Suppressor macrophage treated with lipopolysaccharide for 1 hour (primary cell): Measurements from ENCODE around the gene FAM47E.
A peak's percentile ranks its signal among the peaks of the same experiment; 100 is the strongest.
"Not testable (repeated sequence)": the region's sequence is repeated elsewhere in the genome, so short reads cannot be mapped to it uniquely, and the experiment has no call there.

Experiments
- DNase-seq, 3 donors: peaks; one replicate each; pipeline ENCODE4 v3.0.0-alpha.2; 2020 to 2022

FAM47E gene

DNA sequence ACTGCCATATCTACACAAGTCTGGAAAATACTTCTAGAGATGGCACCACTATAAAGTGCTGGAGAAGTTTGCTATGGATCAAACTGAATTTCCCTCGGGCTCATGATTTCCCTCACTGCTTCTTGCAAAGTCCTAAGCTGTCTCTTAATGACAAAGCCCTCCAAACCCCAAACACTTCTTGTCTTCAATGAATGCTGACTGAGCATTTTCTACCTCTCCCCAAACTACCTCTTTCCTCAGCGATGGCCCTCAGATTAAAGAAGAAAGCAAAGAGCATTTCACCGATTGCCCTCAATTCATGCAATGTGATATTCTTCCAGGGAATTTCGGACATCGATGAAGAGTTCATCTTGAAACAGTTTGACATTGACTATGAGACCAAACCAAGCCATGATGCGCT, 19.7 kb downstream of the FAM47E start:
- no peak for DNase-seq

DNA sequence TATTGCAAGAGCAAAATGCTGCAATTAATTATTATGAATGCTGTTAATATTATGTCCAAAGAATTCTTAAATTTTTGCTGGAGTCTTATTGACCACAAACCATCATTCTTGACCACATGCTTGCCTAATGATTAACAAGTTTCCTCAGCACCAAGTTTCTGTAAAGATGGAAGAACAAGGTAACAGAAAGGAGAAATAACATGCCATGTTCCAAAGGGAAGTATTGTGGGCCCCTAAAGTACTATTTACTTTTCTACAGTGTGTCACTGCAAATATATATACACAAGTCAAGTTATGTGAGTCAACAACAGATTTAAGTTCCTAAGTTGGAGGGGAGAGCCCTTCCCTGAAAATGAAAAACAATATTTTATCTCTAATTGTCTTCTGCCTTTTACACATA, 20.6 kb downstream of the FAM47E start:
- DNase-seq = no peak

DNA sequence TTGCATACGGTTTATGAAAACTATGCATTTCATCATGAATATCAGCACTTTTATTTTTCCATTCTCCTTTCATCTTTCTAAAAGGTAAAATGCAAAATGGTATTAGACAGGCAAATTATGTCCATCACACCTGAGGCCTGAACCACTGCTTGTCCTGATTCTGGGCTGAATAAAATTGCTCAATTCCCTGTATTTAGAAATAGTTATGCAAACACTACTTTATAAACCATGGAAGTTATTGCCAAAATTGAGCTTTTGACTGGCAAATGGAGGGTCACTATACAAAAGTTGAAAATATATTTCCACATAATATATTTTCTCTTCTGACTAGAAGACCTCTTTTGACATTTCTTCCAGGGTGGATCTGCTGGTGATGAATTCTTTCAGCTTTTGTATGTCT, 21.1 kb downstream of the FAM47E start:
- no peak for DNase-seq

DNA sequence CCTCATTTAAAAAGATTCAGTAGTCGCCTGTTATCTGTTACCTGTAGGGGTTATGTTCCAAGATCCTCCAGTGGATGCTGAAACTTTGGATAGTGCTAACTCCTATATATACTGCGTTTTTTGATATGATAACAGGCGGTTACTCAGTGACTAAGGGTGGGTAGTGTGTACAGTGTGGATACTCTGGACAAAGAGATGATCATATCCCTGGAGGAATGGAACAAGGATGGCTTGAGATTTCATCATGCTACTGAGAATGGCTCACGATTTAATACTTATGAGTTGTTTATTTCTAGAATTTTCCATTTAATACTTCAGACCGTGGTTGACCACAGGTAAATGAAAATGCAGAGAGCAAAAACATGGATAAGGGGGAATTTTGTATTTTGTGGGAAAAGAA, 21.5 kb downstream of the FAM47E start:
- no peak for DNase-seq

DNA sequence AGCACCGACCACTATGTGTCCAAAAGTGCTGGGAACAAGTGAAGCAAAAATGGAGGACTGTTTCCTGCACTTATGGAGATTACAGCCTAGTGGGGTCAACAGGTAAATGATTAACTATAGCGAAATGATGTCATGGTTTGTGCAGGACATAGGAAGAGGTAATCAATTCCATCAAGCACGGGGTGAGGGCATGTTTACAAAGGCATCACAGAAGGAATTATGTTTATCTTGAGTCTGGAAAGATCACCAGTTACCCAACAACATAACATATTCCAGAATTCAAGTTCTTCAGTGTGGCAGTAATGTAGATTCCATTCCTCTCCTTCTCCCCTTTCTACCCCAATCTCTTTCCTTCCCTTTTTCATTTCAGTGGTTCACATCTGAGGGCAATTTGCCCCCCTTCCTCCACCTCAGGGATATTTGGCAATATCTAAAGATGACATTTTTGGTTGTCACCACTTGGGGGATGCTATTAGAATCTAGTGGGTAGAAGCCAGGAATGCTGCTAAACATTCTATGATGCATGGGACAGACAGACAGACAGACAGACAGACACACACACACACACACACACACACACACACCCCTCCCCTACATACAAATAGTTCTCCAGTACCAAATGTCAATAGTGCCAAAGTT, 24.1 kb downstream of the FAM47E start:
- DNase-seq = peak in 2 of 3 donors; percentile 15 to 18

DNA sequence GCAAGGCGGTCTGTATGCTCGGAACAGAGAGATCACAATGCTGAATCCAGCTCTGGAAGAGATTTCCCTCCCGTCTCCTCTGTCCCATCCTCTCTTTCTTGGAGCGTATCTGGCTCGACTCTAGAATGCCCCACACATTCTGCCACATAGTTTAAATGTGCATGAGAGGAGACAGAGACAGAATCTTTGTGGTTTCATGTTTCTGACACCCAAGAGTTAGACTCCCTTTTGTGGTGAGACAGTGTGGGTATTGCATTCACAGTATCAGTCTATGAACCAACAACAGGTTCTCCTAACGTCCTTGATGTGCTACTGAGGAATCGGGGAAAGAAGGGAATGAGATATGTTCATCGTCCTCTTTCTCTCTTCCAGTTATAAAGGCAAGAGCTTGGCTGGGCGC, 25.3 kb downstream of the FAM47E start:
- DNase-seq = peak in 1 of 3 donors; percentile 11

DNA sequence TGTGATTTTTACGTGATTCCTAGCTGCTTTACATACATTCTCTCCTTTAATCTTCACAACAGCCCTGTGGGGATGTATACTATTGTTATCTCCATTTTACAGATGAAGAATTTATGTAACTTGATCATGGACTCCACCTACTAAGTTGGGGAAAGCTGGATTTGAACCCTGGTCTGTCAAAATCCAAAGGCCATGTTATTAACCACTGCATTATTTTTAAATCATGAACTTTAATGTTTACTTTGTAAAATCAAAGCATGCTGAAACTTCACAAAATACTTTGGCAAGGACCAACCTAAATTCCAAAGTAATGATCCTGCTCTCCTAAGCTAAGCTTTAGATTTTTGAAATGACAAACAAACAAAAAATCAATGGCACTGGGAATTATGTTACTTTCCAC, 26.1 kb downstream of the FAM47E start:
- DNase-seq = peak in 1 of 3 donors; percentile 11

DNA sequence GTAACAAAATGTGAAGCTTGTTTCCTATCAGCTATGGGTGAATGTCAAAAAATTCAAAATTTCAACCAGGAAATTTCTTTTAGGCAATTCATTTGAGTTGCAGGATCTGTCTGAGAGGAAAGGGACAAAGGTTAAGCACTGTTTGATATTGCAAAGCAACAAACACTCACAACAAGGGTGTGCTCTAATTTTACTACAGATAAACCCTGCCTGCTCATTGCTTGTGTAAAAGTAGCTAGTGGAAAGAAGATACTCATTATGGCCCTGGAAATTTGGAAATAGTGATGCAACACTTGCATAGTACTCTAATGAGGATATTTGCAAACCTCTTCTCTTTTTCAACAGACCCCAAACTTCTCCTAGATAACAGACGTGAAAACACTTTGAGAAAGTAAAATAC, 27.1 kb downstream of the FAM47E start:
- DNase-seq = peak in 2 of 3 donors; percentile 8 to 17

DNA sequence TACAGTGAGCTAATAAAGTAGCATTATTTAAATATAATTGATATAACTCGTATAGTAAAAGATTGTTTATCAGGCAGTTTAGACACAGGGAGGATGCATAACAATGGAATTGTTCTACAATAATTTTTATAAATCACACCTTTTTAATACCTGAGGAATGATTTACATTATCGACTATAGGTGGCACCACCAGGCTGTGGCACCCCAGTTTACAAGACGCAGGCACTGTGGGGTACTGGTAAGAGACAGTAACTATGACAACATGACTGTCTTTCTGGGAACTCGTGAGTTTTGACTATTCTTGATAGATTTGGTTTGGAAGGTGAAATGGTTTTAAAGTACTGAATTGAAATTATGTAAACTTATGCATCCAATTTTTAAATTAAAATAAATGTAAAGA, 27.9 kb downstream of the FAM47E start:
- DNase-seq = peak in 1 of 3 donors; percentile 18

DNA sequence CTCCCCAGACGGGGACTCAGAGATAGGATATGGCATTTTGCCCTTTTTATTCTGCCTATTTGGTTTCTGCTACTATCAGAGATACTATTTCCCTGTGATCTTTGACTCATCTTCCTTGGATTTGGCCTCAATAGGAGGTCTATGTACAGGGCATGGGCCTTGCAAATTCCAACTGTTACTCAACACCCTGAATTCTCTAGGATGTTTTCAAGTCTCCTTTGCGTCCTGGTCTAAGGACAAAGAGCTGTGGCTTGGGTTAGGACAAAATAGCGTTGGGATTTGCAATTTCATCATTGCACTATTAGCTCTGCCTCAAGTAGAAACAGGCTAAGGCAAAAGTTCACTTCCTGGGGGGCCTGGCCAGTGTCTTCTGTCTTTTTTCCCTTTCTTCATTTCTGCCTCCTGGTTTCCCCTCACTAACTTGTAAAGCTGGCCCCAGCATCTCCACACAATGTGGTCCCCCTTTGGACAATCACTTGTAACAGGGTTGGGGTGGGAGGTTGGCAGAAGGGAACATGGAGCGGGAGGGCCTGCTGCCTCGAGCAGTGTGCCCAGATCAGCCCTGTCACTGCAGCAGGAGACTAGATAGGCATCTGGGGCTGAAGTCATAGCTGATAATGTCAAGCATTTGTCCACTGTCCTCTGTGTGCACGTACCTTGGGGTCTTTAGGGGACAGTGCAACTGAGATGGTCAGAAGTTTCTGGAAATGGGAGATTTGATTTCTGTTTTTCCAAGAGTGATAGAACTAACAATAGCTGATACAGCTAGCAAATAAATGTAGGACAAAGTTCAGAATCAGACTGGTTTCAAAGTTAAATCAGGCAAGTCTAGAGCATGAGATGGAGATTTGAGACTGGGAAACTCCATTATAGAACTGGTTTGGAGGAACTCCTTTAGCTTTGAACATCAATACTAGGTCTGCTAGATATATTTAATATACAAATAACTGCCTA, 29.2 kb downstream of the FAM47E start:
- DNase-seq = no peak

DNA sequence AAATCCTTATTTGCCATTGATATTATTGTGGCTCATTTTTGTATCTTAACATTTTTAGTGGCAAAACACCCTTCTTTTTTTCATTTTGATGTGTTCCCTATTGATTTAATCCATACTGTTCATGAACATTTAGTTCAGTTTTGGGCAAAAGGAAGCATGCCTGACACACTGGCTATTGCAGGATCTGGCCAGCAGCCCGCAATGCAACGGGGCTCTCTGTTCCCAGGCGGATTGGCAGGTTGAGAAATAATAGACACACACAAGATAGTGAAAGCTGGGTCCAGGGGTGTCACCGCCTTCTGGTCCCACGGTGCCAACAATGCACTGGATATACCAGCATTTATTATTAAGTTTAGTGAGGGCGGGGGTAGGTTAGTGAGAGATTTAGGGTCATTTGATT, 30.1 kb downstream of the FAM47E start:
- DNase-seq = not testable (repeated sequence)

DNA sequence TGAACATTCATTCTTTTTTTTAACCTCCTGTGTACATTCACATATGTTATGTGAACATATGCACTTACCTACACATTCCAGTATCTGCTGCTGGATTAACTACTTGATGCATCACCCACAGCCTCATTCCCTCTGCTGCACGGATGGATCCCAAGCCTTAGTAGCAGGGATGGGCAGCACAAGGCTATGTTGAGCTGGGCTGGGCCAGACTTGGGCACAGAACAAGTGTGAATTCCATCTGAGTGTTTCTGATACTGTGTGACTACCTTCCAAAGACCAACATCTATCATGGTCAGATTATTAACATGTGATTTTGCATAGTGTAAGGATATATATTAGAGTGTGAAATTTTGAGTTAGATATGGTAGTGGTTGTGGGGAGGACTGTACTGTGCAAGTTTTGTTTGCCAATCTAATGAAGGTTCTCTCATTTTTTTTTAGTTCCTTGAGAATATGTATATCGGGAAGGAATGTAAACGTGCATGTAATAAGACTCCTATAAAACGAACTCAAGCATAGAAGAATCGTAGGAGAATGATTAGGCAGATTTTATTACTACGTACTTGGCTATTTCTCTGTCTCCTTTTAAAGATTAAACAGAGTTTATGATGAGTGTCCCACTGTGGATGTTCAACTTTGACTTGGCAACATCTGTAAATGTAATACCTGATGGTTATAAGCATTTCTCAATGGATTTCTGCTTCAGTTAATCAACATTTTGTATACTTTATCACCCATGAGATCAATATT, 31.6 kb downstream of the FAM47E start:
- peak in 1 of 3 donors; percentile 11 for DNase-seq

DNA sequence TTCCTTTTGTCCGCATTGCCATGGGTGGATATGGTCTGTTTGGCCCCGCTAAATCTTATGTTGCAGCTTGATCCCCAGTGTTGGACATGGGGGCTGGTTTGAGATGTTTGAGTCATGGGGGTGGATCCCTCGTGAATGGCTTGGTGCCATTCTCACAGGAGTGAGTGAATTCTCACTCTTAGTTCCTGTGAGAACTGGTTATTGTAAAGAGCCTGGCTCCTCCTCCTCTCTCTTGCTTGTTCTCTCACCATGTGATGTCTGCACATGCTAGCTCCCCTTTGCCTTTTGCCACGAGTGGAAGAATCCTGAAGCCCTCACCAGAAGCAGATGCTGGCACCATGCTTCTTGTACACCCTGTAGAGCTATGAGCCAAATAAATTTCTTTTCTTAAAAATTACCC, 32.4 kb downstream of the FAM47E start:
- DNase-seq = peak in 1 of 3 donors; percentile 12

DNA sequence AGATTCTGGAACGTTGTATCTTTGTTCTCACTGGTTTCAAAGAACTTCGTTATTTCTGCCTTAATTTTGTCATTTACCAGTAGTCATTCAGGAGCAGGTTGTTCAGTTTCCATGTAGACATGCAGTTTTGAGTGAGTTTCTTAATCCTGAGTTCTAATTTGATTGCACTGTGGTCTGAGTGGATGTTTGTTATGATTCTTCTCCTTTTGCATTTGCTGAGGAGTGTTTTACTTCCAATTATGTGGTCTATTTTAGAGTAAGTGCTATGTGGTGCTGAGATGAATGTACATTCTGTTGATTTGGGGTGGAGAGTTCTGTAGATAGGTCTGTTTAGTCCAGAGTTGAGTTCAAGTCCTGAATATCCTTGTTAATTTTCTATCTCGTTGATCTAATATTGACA, 36.3 kb downstream of the FAM47E start:
- not testable (repeated sequence) for DNase-seq

DNA sequence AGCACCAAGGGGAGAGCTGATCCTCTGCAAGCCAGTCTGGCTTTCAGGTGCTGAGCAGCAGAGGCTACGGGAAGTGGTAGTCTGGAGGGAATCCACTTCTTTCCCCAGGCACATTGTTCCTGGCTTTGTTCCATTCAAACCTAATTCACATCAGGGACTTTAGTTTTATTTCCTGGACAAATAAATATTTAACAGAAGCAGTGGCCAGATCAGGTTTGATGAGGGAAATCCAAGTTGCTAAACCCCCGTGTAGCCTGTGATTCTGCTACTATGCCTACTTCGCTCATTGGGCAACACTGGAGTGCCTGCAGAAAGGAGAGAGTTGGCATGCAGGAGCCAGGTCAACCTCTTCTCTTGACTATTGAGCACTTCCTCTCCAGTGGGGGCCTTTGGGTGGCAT, 41.2 kb downstream of the FAM47E start:
- DNase-seq = no peak

DNA sequence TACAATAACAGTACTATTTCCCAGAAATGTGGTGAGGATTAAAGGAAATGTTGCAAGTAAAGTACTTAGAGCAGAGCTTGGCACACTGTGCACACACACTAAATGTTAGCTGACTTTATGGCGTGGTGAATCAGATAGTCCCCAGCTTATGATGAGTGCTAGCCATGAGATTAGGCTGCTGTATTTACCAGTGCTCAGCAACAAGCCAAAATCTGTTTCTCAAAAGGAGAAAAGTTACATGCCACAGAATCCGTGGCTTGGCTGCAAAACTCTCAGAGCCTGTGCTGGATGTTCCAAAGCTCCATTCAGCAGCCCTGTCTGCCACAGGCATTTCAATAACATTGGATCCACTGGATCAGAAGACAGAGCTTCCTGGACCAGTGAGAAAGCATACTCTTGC, 42.3 kb downstream of the FAM47E start:
- DNase-seq = no peak

DNA sequence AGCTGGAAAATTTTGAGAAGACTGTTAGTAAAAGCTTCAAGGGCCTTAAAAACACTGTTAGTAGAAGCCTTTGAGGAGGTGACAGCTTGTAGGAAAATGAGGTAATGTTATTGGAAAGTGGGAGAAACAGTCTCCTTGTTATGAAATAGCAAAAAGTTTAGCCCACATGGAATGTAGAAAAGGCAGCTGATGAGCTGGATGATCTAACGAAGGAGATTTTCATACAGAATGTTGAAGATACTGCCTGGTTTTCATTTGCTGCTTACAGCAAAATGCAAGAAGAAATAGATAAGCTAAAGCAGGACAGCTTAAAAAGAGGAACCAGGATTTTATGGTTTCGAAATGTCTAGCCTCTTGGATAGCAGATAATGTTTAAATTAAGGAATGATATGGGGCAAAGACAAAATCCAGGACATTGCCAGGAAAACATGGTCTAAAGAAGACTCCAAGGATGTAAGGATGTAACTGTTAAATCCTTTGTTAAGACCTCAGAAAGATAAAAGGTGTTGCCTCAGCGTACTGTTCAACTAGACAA, 44.8 kb downstream of the FAM47E start:
- peak; percentile 45 to 77 (median 61) for DNase-seq

DNA sequence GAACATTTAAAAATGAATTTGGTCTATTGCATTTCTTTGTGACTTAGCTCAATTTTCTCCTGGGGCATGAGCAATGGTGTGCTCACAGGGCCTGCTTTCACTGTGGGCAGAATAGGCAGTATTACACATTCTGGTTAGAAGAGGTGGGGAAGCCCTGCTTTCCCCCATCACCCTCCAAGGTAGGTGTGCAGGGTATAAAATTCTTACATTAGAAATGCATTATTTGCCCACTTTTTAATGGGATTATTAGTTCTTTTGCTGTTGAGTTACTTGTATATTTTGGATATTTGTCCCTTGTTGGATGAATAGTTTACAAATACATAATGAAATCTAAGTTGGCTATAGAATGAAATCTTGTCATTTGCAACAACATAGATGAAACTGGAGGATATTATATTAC, 46.7 kb downstream of the FAM47E start:
- no peak for DNase-seq

DNA sequence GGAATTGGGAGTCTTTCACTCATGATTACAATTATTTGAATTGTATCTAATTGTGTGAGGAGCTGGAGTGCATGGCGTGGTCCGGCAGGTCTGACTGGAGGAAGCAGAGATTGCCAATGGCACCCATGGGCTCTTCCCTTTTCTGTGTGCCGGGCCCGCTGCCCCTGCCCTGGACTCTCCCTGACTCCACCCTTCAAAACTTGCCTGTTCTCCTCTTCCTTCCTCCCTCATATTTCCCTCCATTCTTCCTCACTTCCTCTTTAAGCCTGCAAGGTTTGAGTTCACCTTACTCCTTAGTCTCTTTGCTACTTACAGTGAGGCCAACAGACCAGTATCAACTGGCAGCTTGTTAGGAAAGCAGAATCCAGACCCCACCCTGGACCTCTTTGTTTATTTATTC, 48.5 kb downstream of the FAM47E start:
- peak; percentile 55 to 68 (median 60) for DNase-seq

DNA sequence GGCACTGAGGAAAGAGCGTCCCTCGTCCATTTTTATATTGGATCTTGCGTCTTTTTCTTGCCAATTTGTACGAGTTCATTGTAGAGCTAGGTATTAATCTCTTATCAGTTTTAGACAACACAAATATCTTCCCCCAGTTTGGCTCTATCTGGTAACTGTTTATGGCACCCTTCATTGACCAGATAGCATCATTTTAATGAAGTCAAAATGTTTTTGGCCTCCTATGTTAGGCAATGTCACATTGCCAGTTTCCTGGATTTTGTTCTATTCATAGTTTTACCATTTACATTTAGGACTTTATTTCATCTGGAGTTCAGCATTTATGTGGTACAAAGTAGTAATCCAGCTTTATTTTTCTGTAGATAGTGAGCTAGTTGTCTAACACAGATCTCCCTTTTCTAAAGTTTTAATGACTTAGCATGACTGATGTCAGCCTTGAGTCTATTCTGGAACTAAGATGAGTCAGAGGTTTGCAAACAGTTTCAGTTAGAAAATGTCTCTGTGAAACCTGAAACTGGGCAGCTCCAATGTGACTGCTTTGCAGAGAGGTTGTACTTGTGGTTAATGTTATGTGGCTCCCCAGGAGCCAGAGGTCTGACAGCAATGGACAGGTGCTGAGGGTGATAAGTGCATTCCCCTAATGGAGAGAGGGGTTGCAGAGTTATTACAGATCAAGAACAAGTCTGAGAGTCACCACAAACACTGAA, 49.7 kb downstream of the FAM47E start:
- DNase-seq = peak; percentile 71 to 90 (median 86)

DNA sequence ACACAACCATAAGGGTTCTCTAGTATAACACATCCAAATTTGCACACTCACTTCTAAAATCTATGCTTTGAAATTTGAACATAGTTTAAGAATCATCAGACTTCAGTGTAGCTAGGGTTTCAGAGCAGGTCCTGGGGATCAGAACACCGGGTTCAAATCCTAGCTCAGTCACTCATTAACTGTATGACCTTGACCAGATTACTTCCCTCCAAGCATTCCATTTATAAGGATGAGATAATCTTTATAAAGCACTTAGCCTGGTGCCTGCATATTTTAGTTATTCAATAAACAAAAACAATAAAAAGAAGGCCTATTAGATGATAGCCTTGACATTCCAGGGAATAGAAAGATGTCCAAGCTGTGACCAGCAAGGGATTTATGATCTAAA, 50.2 kb downstream of the FAM47E start:
- DNase-seq = no peak

DNA sequence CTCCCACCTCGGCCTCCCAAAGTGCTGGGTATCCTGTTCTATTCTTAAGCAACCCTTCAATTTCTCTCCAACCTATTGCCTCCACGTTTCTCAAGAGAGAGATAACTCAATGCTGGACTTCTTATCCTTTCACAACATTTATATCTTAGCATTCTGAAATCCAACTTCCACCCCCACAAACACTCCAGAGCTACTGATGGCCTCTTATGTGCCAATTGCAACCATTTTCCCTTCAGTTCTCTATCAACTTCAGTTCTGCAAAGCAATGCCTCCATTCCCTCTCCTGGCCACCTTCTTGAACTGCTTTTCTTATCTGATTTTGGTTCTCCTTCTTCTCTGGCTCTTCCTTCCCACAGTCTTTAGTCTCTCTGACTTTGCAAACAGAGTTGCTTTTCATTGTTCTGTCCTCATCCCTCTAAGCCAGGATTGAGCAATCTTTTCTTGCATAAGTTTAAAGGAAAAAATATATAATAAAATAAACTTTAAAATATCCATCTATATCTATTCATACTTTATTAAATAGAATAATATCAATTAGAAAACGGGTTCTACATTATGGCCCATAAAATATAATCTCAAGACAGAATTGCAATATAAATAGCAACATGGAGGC, 51.4 kb downstream of the FAM47E start:
- peak; percentile 76 to 88 (median 80) for DNase-seq
